ENCODE results near the gene LXN.

Gene LXN

GRCh38 chr3:158672215-158673176, at the start of gene LXN:
TSS of gene LXN (minus strand) at chr3:158672648. CDS start at chr3:158672478, 170 bp downstream.
- H3K4me3 Mint-ChIP-seq, result peak within 1 kb of the TSS; percentile 87
- no peaks in the 10 kb centered on the region for H3K9me3 Mint-ChIP-seq
- DNase-seq, result peak; percentile 85
- peaks cover 25% of the 10 kb centered on the region for H3K4me1 Mint-ChIP-seq
- H3K36me3 Mint-ChIP-seq (ENCODE audit: low read depth), result peaks cover 19% of the 10 kb centered on the region
- peak within 1 kb of the TSS; percentile 70 for H3K27ac Mint-ChIP-seq
- H3K27me3 Mint-ChIP-seq (ENCODE audit: low read depth, poor library complexity), result no peaks in the 10 kb centered on the region
- peak; percentile 55 for TF ChIP-seq CTCF (IDR thresholded peaks at IDR 0.05)

GRCh38 chr3:158722108-158722507, 49.7 kb upstream of the LXN start:
- H3K4me3 Mint-ChIP-seq, result no peak overlapping the region
- no peak for DNase-seq
- H3K27ac Mint-ChIP-seq, result no peak overlapping the region
- no peaks in the 10 kb centered on the region for H3K9me3 Mint-ChIP-seq
- TF ChIP-seq CTCF (IDR thresholded peaks at IDR 0.05), result no peak
- peaks cover 14% of the 10 kb centered on the region for H3K4me1 Mint-ChIP-seq
- H3K36me3 Mint-ChIP-seq (ENCODE audit: low read depth), result peaks cover 17% of the 10 kb centered on the region
- H3K27me3 Mint-ChIP-seq (ENCODE audit: low read depth, poor library complexity), result no peaks in the 10 kb centered on the region

GRCh38 chr3:158718490-158719170, 46.2 kb upstream of the LXN start:
- H3K4me3 Mint-ChIP-seq, result no peak overlapping the region

GRCh38 chr3:158717576-158717975, 45.1 kb upstream of the LXN start:
- Mint-ChIP-seq H3K36me3 (ENCODE audit: low read depth) (peaks cover 12% of the 10 kb centered on the region), H3K9me3 (no peaks in the 10 kb centered on the region), H3K27me3 (ENCODE audit: low read depth, poor library complexity) (no peaks in the 10 kb centered on the region), H3K4me3 (no peak overlapping the region), H3K4me1 (peaks cover 12% of the 10 kb centered on the region), H3K27ac (peak overlapping the region; percentile 5)
- DNase-seq, result no peak
- no peak for TF ChIP-seq CTCF (IDR thresholded peaks at IDR 0.05)

More at GRCh38 chr3:158718490-158719170, 46.2 kb upstream of the LXN start:
- H3K9me3 Mint-ChIP-seq, result no peaks in the 10 kb centered on the region
- no peaks in the 10 kb centered on the region for H3K27me3 Mint-ChIP-seq (ENCODE audit: low read depth, poor library complexity)
- no peak for TF ChIP-seq CTCF (IDR thresholded peaks at IDR 0.05)
- H3K36me3 Mint-ChIP-seq (ENCODE audit: low read depth), result peaks cover 17% of the 10 kb centered on the region
- peaks cover 18% of the 10 kb centered on the region for H3K4me1 Mint-ChIP-seq
- DNase-seq, result no peak
- H3K27ac Mint-ChIP-seq, result no peak overlapping the region

- no peak for DNase-seq
- H3K4me3 Mint-ChIP-seq, result no peak overlapping the region
- H3K36me3 Mint-ChIP-seq (ENCODE audit: low read depth), result peaks cover 30% of the 10 kb centered on the region
- no peak for TF ChIP-seq CTCF (IDR thresholded peaks at IDR 0.05)
- H3K27me3 Mint-ChIP-seq (ENCODE audit: low read depth, poor library complexity), result no peaks in the 10 kb centered on the region
- no peaks in the 10 kb centered on the region for H3K9me3 Mint-ChIP-seq
- no peak overlapping the region for H3K27ac Mint-ChIP-seq
- H3K4me1 Mint-ChIP-seq, result peaks cover 21% of the 10 kb centered on the region
Measured at GRCh38 chr3:158713094-158713499, 40.6 kb upstream of the LXN start.

Measured in nephron progenitor cell (in vitro differentiated cells).